DND-41 (cell line): ENCODE data around the gene LGALS3.

Source experiments
- EZH2 ChIP-seq: IDR thresholded peaks from 3 replicates; pipeline ENCODE4 v1.6.1; 2012; ENCODE audit warnings: borderline replicate concordance, low read depth, mild to moderate bottlenecking, moderate library complexity, low read length, inconsistent platforms; ENCODE audit not compliant: severe bottlenecking
- TF ChIP-seq, protein P1 (sequence below): IDR thresholded peaks from 2 replicates; pipeline ENCODE4 v1.5.1; 2012; ENCODE audit warnings: borderline replicate concordance, low read length, moderate library complexity, mild to moderate bottlenecking; ENCODE audit not compliant: poor library complexity, severe bottlenecking; ENCODE audit errors: extremely low read depth

DNA sequence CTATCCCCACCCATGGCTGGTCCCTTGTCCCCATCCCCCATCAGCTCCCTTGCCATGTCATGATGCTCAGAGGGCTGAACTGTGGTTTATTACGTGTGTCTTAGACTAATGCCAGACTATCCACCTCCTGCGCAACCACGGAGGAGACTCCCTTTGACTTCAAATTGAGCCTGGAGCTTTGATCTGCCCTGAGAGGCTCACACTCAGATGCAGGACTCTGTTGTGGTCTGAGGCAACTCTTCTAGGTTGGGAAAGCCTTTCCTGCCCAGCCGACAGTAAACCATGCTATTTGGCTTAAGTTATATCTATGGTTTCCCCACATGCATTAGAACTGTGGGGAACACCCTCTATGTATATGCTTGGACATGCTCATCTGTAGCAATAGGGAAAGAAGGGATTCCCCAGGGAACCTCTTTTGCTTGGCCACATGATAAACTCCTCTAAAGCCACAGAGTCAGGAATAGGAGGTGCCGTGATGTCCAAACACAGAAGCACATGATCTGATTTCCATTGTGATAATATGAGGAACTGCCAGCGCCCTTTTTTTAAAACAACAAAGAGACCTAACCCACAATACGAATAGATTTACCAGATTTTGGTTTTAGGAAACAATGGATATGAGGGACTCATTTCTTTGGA, 11.1 kb upstream of the LGALS3 start:
- TF ChIP-seq, protein P1, sequence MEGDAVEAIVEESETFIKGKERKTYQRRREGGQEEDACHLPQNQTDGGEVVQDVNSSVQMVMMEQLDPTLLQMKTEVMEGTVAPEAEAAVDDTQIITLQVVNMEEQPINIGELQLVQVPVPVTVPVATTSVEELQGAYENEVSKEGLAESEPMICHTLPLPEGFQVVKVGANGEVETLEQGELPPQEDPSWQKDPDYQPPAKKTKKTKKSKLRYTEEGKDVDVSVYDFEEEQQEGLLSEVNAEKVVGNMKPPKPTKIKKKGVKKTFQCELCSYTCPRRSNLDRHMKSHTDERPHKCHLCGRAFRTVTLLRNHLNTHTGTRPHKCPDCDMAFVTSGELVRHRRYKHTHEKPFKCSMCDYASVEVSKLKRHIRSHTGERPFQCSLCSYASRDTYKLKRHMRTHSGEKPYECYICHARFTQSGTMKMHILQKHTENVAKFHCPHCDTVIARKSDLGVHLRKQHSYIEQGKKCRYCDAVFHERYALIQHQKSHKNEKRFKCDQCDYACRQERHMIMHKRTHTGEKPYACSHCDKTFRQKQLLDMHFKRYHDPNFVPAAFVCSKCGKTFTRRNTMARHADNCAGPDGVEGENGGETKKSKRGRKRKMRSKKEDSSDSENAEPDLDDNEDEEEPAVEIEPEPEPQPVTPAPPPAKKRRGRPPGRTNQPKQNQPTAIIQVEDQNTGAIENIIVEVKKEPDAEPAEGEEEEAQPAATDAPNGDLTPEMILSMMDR: no peak
- TF ChIP-seq EZH2: no peak
